Tibial nerve (tissue), 4 donors: ENCODE data around the gene ST8SIA1.

Experiments used
- EP300 ChIP-seq, 2 donors: sonication (generic); formaldehyde crosslinking; IDR thresholded peaks; one replicate each; pipeline ENCODE4 v1.6.1; 2017; ENCODE audit warnings: antibody characterized with exemption in 2 of 2, mild to moderate bottlenecking in 1 of 2
- POLR2A ChIP-seq, 2 donors: fragments of 450-650 bp; IDR thresholded peaks; one replicate each; pipeline ENCODE4 v1.6.1; 2017; ENCODE audit warnings: antibody characterized with exemption in 2 of 2, mild to moderate bottlenecking in 2 of 2, moderate library complexity in 2 of 2
- TF ChIP-seq, protein P1 (sequence below), 5 experiments: fragments of 200-600 bp in 3 of 5; fragments of 450-650 bp in 2 of 5; sonication (generic) in 3 of 5; IDR thresholded peaks; one replicate each; pipeline ENCODE4 v1.5.1; 2016 to 2019; ENCODE audit warnings: antibody characterized with exemption in 5 of 5, mild to moderate bottlenecking in 3 of 5, moderate library complexity in 2 of 5

GRCh38 chr12:22332202-22332601 lies 2.3 kb downstream of the ST8SIA1 start:
- no peak for TF ChIP-seq POLR2A (IDR thresholded peaks at IDR 0.05)
- TF ChIP-seq, protein P1, sequence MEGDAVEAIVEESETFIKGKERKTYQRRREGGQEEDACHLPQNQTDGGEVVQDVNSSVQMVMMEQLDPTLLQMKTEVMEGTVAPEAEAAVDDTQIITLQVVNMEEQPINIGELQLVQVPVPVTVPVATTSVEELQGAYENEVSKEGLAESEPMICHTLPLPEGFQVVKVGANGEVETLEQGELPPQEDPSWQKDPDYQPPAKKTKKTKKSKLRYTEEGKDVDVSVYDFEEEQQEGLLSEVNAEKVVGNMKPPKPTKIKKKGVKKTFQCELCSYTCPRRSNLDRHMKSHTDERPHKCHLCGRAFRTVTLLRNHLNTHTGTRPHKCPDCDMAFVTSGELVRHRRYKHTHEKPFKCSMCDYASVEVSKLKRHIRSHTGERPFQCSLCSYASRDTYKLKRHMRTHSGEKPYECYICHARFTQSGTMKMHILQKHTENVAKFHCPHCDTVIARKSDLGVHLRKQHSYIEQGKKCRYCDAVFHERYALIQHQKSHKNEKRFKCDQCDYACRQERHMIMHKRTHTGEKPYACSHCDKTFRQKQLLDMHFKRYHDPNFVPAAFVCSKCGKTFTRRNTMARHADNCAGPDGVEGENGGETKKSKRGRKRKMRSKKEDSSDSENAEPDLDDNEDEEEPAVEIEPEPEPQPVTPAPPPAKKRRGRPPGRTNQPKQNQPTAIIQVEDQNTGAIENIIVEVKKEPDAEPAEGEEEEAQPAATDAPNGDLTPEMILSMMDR (IDR thresholded peaks at IDR 0.05) = no peak
- no peak for TF ChIP-seq EP300 (IDR thresholded peaks at IDR 0.05)
